Endothelial cell (in vitro differentiated cells): ENCODE results near the gene SLC35B4. TPM values are rescaled to one million over a fixed set of nuclear protein-coding genes. Genes with fewer than 3 reads are reported as not detected.

Experiments used
- DNase-seq: peaks from one replicate; pipeline ENCODE4 v3.0.0; 2021; ENCODE audit warnings: low spot score
- H3K27ac Mint-ChIP-seq: one replicate; pipeline ENCODE4 v1.8.0; 2021; ENCODE audit warnings: mixed read lengths, inconsistent platforms; ENCODE audit not compliant: unreplicated experiment
- H3K27me3 Mint-ChIP-seq: one replicate; pipeline ENCODE4 v1.8.0; 2021; ENCODE audit warnings: mild to moderate bottlenecking, moderate library complexity, mixed read lengths, inconsistent platforms; ENCODE audit not compliant: unreplicated experiment
- H3K36me3 Mint-ChIP-seq: one replicate; pipeline ENCODE4 v1.8.0; 2021; ENCODE audit warnings: mild to moderate bottlenecking, low read depth, mixed read lengths, inconsistent platforms; ENCODE audit not compliant: unreplicated experiment
- H3K4me1 Mint-ChIP-seq: one replicate; pipeline ENCODE4 v1.8.0; 2021; ENCODE audit warnings: mild to moderate bottlenecking, mixed read lengths, inconsistent platforms; ENCODE audit not compliant: unreplicated experiment
- H3K4me3 Mint-ChIP-seq: one replicate; pipeline ENCODE4 v1.8.0; 2021; ENCODE audit warnings: mild to moderate bottlenecking, mixed read lengths, inconsistent platforms; ENCODE audit not compliant: unreplicated experiment
- H3K9me3 Mint-ChIP-seq: one replicate; pipeline ENCODE4 v1.8.0; 2021; ENCODE audit warnings: mixed read lengths, inconsistent platforms; ENCODE audit not compliant: unreplicated experiment
- total RNA-seq: library from RNA; stranded (reverse); fragmentation: NEBNext Ultra II Directional; extraction: Animal tissue kit (Norgen Biotek cat#: 25700); gene quantifications from one replicate; pipeline ENCODE4 v1.2.1, GENCODE V29; 2021; ENCODE audit not compliant: unreplicated experiment
- TF ChIP-seq, protein P1 (sequence below): fragments of 200-600 bp; sonication (generic); IDR thresholded peaks from one replicate; pipeline ENCODE4 v1.5.0; 2021; ENCODE audit warnings: antibody characterized with exemption; ENCODE audit not compliant: unreplicated experiment

Gene SLC35B4
- total RNA-seq, 1 donor from 2014 or later = 34.0 TPM

DNA sequence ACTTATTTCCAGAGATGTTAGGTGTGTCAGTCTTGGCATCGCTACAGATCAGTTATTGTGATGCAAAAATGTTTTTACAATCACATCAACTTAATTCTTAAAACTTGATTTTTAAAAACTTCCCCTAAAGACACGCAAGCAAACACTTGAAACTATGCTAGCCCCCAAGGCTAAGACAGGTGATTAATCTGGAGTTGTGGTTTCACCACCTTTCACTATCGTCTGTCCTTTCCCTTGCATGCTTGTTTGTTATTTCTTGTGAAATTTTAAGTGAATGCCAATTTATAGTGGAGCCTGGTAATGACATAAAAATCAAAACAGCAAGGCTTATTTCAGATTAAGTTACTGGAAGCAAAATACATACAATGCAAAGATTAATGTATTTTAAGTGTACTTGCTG, 70.4 kb downstream of the SLC35B4 start:
- Mint-ChIP-seq H3K4me3 (no peak overlapping the region), H3K36me3 (no peaks in the 10 kb centered on the region)
- TF ChIP-seq, protein P1, sequence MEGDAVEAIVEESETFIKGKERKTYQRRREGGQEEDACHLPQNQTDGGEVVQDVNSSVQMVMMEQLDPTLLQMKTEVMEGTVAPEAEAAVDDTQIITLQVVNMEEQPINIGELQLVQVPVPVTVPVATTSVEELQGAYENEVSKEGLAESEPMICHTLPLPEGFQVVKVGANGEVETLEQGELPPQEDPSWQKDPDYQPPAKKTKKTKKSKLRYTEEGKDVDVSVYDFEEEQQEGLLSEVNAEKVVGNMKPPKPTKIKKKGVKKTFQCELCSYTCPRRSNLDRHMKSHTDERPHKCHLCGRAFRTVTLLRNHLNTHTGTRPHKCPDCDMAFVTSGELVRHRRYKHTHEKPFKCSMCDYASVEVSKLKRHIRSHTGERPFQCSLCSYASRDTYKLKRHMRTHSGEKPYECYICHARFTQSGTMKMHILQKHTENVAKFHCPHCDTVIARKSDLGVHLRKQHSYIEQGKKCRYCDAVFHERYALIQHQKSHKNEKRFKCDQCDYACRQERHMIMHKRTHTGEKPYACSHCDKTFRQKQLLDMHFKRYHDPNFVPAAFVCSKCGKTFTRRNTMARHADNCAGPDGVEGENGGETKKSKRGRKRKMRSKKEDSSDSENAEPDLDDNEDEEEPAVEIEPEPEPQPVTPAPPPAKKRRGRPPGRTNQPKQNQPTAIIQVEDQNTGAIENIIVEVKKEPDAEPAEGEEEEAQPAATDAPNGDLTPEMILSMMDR = no peak

DNA sequence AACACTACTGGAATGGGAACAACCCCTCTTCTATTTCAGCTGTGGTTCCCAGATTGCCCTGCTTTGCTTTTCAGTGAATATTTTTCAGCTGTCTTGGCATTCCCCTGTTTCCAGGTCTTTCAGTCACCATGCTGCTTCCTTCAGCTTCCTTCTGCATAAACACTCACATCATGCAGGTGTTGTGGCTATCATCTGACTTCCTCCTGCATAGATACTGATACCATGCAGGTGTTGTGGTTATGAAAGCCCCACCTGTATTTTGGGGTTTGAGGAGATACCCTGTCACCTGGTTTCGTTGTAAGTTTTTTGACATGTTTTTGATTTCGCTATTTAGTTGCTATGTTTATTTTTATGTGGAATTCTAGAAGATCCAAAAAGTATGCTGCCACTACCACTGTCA, 71.5 kb downstream of the SLC35B4 start:
- Mint-ChIP-seq H3K4me1 (no peaks in the 10 kb centered on the region), H3K27ac (no peak overlapping the region), H3K27me3 (no peaks in the 10 kb centered on the region), H3K36me3 (no peaks in the 10 kb centered on the region), H3K9me3 (peaks cover 6% of the 10 kb centered on the region), H3K4me3 (no peak overlapping the region)
- no peak for DNase-seq
- TF ChIP-seq, protein P1 = no peak

More for the DNA sequence above, 70.4 kb downstream of the SLC35B4 start:
- DNase-seq = no peak
- H3K27ac Mint-ChIP-seq = no peak overlapping the region
- H3K4me1 Mint-ChIP-seq = no peaks in the 10 kb centered on the region
- H3K27me3 Mint-ChIP-seq = no peaks in the 10 kb centered on the region
- no peaks in the 10 kb centered on the region for H3K9me3 Mint-ChIP-seq

Other genes with a start within 250 kb of the SLC35B4 start
- 0.64 TPM for gene LRGUK, start 189.6 kb downstream of the SLC35B4 start, total RNA-seq
- gene AKR1B1, start 142.2 kb upstream of the SLC35B4 start, total RNA-seq = 52.8 TPM
- gene AKR1B10, start 210.6 kb upstream of the SLC35B4 start, total RNA-seq = not detected
- not detected for gene AKR1B15, start 232.2 kb upstream of the SLC35B4 start, total RNA-seq